ENCODE data around the gene PLA2G6.
"Not testable (repeated sequence)": the region's sequence is repeated elsewhere in the genome, so short reads cannot be mapped to it uniquely, and the experiment has no call there.

The PLA2G6 gene

GRCh38 chr22:38126928-38127668 lies 54.5 kb downstream of the PLA2G6 start:
- no peak overlapping the region for H3K4me3 Mint-ChIP-seq
- H3K27me3 Mint-ChIP-seq: no peaks in the 10 kb centered on the region
- H3K27ac Mint-ChIP-seq: no peak overlapping the region
- H3K9me3 Mint-ChIP-seq: no peaks in the 10 kb centered on the region
- no peaks in the 10 kb centered on the region for H3K4me1 Mint-ChIP-seq (ENCODE audit: low read depth)
- peaks cover 2% of the 10 kb centered on the region for H3K36me3 Mint-ChIP-seq (ENCODE audit: low read depth)

GRCh38 chr22:38125751-38126201 lies 55.9 kb downstream of the PLA2G6 start:
- no peaks in the 10 kb centered on the region for H3K4me1 Mint-ChIP-seq (ENCODE audit: low read depth)
- no peaks in the 10 kb centered on the region for H3K36me3 Mint-ChIP-seq (ENCODE audit: low read depth)
- H3K27ac Mint-ChIP-seq: no peak overlapping the region
- H3K4me3 Mint-ChIP-seq: no peak overlapping the region
- H3K27me3 Mint-ChIP-seq: no peaks in the 10 kb centered on the region
- no peaks in the 10 kb centered on the region for H3K9me3 Mint-ChIP-seq

GRCh38 chr22:38125038-38125610 lies 56.5 kb downstream of the PLA2G6 start:
- no peaks in the 10 kb centered on the region for H3K9me3 Mint-ChIP-seq
- no peak overlapping the region for H3K4me3 Mint-ChIP-seq
- no peak overlapping the region for H3K27ac Mint-ChIP-seq
- H3K36me3 Mint-ChIP-seq (ENCODE audit: low read depth): no peaks in the 10 kb centered on the region
- H3K27me3 Mint-ChIP-seq: no peaks in the 10 kb centered on the region
- H3K4me1 Mint-ChIP-seq (ENCODE audit: low read depth): no peaks in the 10 kb centered on the region

- no peaks in the 10 kb centered on the region for H3K4me1 Mint-ChIP-seq (ENCODE audit: low read depth)
- H3K4me3 Mint-ChIP-seq: no peak overlapping the region
- no peaks in the 10 kb centered on the region for H3K27me3 Mint-ChIP-seq
- H3K36me3 Mint-ChIP-seq (ENCODE audit: low read depth): no peaks in the 10 kb centered on the region
- no peaks in the 10 kb centered on the region for H3K9me3 Mint-ChIP-seq
- H3K27ac Mint-ChIP-seq: no peak overlapping the region
Observed at GRCh38 chr22:38124236-38124974, 57.2 kb downstream of the PLA2G6 start.

DNA sequence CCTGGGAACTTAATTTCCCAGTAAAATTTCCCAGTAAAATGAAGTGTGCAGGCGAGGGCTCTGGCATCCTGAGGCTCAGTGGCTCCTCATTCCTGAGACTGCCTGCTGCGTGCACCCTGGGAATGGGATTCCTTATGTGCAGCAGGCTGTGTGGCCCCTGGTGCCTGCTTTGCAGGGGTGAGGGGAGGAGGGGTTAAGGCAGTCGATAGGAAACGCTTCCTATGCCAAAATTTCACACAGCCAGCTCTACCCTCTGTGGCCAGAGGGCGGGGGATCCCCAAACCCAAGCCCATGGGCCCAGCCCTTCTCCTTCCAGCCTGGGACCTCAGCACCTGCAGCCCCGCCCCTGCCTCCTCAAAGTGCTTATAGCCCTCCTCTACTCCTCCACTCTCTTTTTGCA lies 59.0 kb downstream of the PLA2G6 start:
- no peaks in the 10 kb centered on the region for H3K27me3 Mint-ChIP-seq
- no peaks in the 10 kb centered on the region for H3K36me3 Mint-ChIP-seq (ENCODE audit: low read depth)
- H3K4me3 Mint-ChIP-seq: no peak overlapping the region
- no peaks in the 10 kb centered on the region for H3K9me3 Mint-ChIP-seq
- H3K4me1 Mint-ChIP-seq (ENCODE audit: low read depth): no peaks in the 10 kb centered on the region
- no peak overlapping the region for H3K27ac Mint-ChIP-seq

- no peaks in the 10 kb centered on the region for H3K27me3 Mint-ChIP-seq
- H3K9me3 Mint-ChIP-seq: no peaks in the 10 kb centered on the region
- H3K4me1 Mint-ChIP-seq (ENCODE audit: low read depth): no peaks in the 10 kb centered on the region
- no peaks in the 10 kb centered on the region for H3K36me3 Mint-ChIP-seq (ENCODE audit: low read depth)
- H3K27ac Mint-ChIP-seq: no peak overlapping the region
- no peak overlapping the region for H3K4me3 Mint-ChIP-seq
Observed at GRCh38 chr22:38120359-38121110, 61.1 kb downstream of the PLA2G6 start.

- not testable (repeated sequence) for H3K9me3 Mint-ChIP-seq; H3K36me3 Mint-ChIP-seq (ENCODE audit: low read depth); H3K4me1 Mint-ChIP-seq (ENCODE audit: low read depth); H3K4me3 Mint-ChIP-seq; H3K27me3 Mint-ChIP-seq; H3K27ac Mint-ChIP-seq
Observed at GRCh38 chr22:38118747-38119146, 62.9 kb downstream of the PLA2G6 start.

- peaks cover 4% of the 10 kb centered on the region for H3K36me3 Mint-ChIP-seq (ENCODE audit: low read depth)
- H3K27me3 Mint-ChIP-seq: no peaks in the 10 kb centered on the region
- no peaks in the 10 kb centered on the region for H3K9me3 Mint-ChIP-seq
- H3K4me1 Mint-ChIP-seq (ENCODE audit: low read depth): peaks cover 3% of the 10 kb centered on the region
- no peak overlapping the region for H3K27ac Mint-ChIP-seq
- H3K4me3 Mint-ChIP-seq: no peak overlapping the region
Observed at GRCh38 chr22:38118182-38118581, 63.4 kb downstream of the PLA2G6 start.

DNA sequence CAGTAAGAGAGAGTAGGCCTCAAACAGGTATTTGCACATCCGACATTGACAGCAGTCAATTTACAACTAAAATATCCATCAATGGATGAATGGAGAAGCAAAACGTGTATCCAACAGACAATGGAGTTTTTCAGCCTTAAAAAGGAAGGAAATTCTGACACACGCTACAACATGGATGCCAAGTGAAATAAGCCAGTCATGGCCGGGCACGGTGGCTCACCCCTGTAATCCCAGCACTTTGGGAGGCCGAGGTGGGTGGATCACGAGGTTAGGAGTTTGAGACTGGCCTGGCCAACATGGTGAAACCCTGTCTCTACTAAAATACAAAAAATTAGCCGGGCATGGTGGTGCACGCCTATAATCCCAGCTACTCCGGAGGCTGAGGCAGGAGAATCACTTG lies 64.1 kb downstream of the PLA2G6 start:
- H3K36me3 Mint-ChIP-seq (ENCODE audit: low read depth); H3K27ac Mint-ChIP-seq; H3K4me3 Mint-ChIP-seq; H3K9me3 Mint-ChIP-seq; H3K4me1 Mint-ChIP-seq (ENCODE audit: low read depth); H3K27me3 Mint-ChIP-seq: not testable (repeated sequence)

DNA sequence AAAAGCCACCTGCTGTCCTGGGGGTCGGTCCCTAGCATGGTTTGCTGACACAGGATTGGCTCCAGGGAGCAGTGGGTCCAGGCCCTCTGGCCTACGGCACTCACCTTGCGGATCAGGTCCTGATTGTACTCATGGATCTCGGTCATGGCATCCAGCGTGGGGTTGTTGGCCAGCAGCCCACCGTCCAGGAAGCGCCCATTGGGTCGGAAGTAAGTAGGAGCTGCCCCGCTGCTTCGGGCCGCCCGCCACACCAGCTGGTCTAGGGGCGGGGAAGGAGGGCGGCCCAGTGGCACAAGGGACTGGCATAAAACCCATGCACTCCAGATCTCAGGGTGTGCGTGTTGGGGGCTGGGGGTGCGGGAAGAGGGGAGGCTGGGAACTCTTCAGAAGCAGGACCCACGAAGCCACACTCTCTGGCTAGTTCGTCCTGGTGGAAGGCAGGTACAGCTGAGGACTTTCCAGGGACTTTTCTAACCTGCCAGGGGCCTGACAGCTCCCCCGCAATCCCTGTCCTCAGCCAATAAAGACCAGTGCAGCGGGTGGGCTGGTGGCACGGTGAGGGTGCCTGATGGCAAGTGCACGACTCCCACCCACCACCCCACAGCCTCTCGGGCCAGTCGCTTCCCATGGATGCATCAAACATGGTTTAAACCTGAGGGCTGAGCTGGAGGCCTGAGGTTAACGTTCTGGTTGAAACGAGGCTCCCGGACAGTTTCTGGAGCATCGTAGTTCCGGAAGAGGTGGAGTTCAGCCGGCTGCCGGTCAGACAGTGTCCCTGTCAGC lies 66.0 kb downstream of the PLA2G6 start:
- H3K27ac Mint-ChIP-seq: no peak overlapping the region

GRCh38 chr22:38114484-38115398 lies 66.9 kb downstream of the PLA2G6 start:
- Mint-ChIP-seq H3K27ac (no peak overlapping the region), H3K4me1 (ENCODE audit: low read depth) (peaks cover 3% of the 10 kb centered on the region), H3K27me3 (no peaks in the 10 kb centered on the region), H3K9me3 (no peaks in the 10 kb centered on the region), H3K4me3 (no peak overlapping the region), H3K36me3 (ENCODE audit: low read depth) (peaks cover 4% of the 10 kb centered on the region)

More for the DNA sequence above, 66.0 kb downstream of the PLA2G6 start:
- H3K9me3 Mint-ChIP-seq: no peaks in the 10 kb centered on the region
- H3K36me3 Mint-ChIP-seq (ENCODE audit: low read depth): peaks cover 4% of the 10 kb centered on the region
- H3K4me1 Mint-ChIP-seq (ENCODE audit: low read depth): peaks cover 3% of the 10 kb centered on the region
- H3K4me3 Mint-ChIP-seq: no peak overlapping the region
- H3K27me3 Mint-ChIP-seq: no peaks in the 10 kb centered on the region

- H3K4me3 Mint-ChIP-seq: no peak overlapping the region
- H3K27ac Mint-ChIP-seq: no peak overlapping the region
- H3K36me3 Mint-ChIP-seq (ENCODE audit: low read depth): peaks cover 4% of the 10 kb centered on the region
- H3K27me3 Mint-ChIP-seq: no peaks in the 10 kb centered on the region
- H3K9me3 Mint-ChIP-seq: no peaks in the 10 kb centered on the region
- H3K4me1 Mint-ChIP-seq (ENCODE audit: low read depth): peaks cover 3% of the 10 kb centered on the region
Observed at GRCh38 chr22:38112381-38112780, 69.2 kb downstream of the PLA2G6 start.

DNA sequence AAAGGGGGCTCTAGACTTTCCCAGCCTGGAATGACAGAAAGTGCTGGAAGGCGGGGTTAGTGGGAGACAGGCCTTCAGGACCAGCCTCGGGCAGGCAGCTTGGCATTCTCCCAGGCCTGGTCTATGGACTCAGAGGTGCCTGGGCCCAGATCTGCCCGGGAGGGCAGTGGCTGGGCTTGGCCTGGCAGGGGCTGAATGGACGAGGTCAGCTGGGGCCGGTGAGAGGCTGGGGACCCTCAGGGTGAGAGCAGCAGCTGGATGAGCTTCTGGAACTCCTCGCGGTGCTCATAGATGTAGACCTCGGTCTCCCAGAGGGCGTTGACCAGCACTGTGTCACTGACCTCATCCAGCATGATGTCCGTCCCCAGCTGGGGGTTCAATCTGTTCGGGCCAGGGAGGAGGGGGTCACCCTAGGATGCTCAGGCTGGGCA lies 69.7 kb downstream of the PLA2G6 start:
- no peaks in the 10 kb centered on the region for H3K9me3 Mint-ChIP-seq
- no peaks in the 10 kb centered on the region for H3K27me3 Mint-ChIP-seq
- no peak overlapping the region for H3K4me3 Mint-ChIP-seq
- peaks cover 4% of the 10 kb centered on the region for H3K36me3 Mint-ChIP-seq (ENCODE audit: low read depth)
- H3K27ac Mint-ChIP-seq: no peak overlapping the region
- peaks cover 3% of the 10 kb centered on the region for H3K4me1 Mint-ChIP-seq (ENCODE audit: low read depth)

Data from stimulated activated naive CD8-positive, alpha-beta T cell treated with anti-CD3 and anti-CD28 coated beads, Interleukin-15, Interleukin-2, amounts not matched to agents 100 ng/mL and 50 ng/mL, for 24 hours (primary cell).